Measurements from ENCODE around the gene TCERG1L.
"Not testable (repeated sequence)": the region's sequence is repeated elsewhere in the genome, so short reads cannot be mapped to it uniquely, and the experiment has no call there.

TCERG1L gene

GRCh38 chr10:131116991-131117375, 194.5 kb downstream of the TCERG1L start:
- no peak for DNase-seq

GRCh38 chr10:131116216-131116990, 195.1 kb downstream of the TCERG1L start:
- DNase-seq, result no peak

- no peak for DNase-seq
Observed at GRCh38 chr10:131115801-131116200, 195.7 kb downstream of the TCERG1L start.

- no peak for DNase-seq
Observed at GRCh38 chr10:131115321-131115720, 196.2 kb downstream of the TCERG1L start.

- no peak for DNase-seq
Observed at GRCh38 chr10:131114846-131115245, 196.7 kb downstream of the TCERG1L start.

GRCh38 chr10:131113709-131114291, 197.7 kb downstream of the TCERG1L start:
- DNase-seq, result no peak

- DNase-seq, result no peak
Observed at GRCh38 chr10:131113165-131113564, 198.4 kb downstream of the TCERG1L start.

- no peak for DNase-seq
Observed at GRCh38 chr10:131112691-131113090, 198.8 kb downstream of the TCERG1L start.

GRCh38 chr10:131111471-131112080, 199.9 kb downstream of the TCERG1L start:
- DNase-seq, result no peak

GRCh38 chr10:131111007-131111406, 200.5 kb downstream of the TCERG1L start:
- DNase-seq, result no peak

GRCh38 chr10:131110241-131110783, 201.2 kb downstream of the TCERG1L start:
- no peak for DNase-seq

- DNase-seq, result no peak
Observed at GRCh38 chr10:131109726-131110125, 201.8 kb downstream of the TCERG1L start.

- no peak for DNase-seq
Observed at GRCh38 chr10:131109291-131109690, 202.2 kb downstream of the TCERG1L start.

- no peak for DNase-seq
Observed at GRCh38 chr10:131107970-131108369, 203.6 kb downstream of the TCERG1L start.

GRCh38 chr10:131102676-131103075, 208.8 kb downstream of the TCERG1L start:
- DNase-seq, result no peak

GRCh38 chr10:131102147-131102546, 209.4 kb downstream of the TCERG1L start:
- no peak for DNase-seq

- DNase-seq, result not testable (repeated sequence)
Observed at GRCh38 chr10:131100418-131101410, 210.8 kb downstream of the TCERG1L start.

- no peak for DNase-seq
Observed at GRCh38 chr10:131099028-131099726, 212.3 kb downstream of the TCERG1L start.

- DNase-seq, result no peak
Observed at GRCh38 chr10:131098416-131098952, 213.0 kb downstream of the TCERG1L start.

GRCh38 chr10:131096031-131096430, 215.5 kb downstream of the TCERG1L start:
- DNase-seq, result no peak

GRCh38 chr10:131095313-131095580, 216.3 kb downstream of the TCERG1L start:
- no peak for DNase-seq

Data from OCI-M1 (cell line).